ENCODE results near the gene L3MBTL2.
"Not testable (repeated sequence)": the region's sequence is repeated elsewhere in the genome, so short reads cannot be mapped to it uniquely, and the experiment has no call there.

The L3MBTL2 gene

DNA sequence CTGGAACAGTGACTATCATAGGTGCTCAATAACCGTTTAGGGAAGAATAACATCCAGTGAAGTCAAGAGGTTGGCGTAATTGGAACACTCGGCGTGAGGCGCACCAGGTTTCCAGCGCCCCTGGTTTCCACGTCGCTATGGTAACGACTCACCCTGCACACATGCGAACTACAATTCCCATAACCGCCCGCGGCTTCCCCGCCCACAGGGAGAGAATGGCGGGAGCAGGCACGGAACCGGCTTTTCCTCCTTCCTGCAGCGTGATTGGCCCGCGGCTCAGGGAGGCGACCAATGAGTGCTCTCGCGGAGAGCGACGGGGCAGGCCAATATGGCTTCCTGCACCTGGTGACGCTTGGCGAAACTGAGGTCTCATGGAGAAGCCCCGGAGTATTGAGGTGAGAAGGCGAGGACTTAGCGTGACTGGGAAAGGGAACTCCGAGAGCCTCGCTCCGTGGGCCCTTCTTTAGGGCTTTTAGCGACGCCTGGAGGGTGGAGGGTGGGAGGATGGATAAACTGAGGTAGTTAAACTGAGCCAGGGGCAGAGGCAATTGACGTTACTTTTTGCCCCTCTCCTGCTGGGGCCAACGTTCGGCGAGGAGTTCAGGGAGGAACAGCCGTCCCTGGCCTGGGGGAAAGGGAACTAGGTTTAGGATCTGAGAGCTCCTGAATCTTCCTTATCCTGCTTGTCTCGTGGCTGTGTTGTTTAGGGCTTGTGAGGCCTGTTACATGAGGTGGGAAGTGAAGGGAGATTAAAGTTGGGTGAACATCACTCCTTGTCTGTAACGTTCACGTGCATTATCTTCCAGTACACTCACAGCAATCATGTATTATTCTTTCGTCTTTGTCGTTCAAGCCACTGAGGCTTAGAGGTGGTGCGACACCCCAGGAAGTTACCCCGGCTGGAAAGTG lies at the start of gene L3MBTL2:
Gene L3MBTL2 (plus strand): TSS at position 321 of the 909 bp plus-strand sequence. CDS start 51 bp downstream, at position 372.
- peak; percentile 97 for DNase-seq

DNA sequence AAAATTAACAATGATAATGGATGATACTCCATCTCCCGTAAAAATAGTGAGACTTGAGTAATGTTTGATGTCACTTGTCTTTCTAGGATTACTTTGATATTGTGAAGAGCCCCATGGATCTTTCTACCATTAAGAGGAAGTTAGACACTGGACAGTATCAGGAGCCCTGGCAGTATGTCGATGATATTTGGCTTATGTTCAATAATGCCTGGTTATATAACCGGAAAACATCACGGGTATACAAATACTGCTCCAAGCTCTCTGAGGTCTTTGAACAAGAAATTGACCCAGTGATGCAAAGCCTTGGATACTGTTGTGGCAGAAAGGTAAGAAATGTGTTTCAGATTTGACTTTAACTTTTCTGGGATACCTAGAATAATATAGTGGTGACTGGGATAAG lies 48.0 kb upstream of the L3MBTL2 start:
- no peak for DNase-seq

DNA sequence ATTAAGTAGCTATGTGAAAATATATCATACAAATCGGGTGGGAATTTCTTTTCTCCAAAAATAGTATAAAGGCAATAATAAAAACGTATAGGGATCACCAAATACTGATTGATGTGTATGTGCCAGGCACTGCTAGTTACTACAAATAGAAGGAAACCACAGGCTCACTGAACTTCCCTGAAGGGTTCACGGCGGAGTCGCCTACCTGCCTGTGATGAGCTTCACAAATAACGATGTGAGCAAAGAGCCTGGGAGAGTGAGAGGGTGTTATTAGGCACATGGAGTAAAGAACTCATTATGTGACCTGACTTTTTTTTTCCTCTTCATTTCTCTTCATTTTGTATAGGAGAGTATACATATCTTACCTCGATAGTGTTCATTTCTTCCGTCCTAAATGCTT lies 36.0 kb upstream of the L3MBTL2 start:
- DNase-seq, result no peak

DNA sequence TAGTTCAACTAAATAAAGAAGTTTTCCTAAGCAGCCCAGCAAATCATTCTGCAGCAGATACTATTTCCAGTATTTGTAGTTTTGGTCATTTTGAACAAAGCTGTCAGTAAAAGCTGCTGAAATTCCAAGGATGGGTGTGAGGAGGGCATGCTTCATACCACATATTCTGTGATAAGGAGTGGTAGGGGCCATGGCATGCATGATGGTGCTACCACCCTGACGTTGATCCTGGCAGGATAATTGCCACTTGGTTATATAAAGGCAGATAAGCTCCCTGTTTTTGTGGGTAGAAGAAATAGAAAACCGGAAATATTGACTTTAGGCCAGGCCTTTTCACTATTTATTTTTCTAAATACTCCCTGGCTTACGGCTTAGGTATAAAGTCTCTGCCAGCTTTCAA lies 33.1 kb upstream of the L3MBTL2 start:
- no peak for DNase-seq

DNA sequence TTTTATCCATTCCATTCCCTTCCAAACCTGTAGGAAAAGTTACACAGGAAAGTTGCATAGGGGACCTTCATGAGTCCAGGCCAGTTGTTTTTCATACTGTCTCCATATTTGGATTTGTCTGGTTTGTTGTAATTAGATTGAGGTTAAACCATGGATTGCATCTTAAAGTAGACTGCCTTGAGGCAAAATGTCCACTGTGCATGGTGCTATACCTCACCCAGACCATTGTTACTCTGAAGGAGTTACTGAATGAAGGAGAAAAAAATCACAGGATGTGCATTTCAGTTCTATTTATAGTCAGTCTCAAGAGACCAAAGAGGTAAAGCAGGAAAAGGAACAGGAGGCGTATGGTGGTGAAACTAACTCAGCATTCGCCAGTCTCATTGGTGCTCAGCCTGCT lies 29.6 kb upstream of the L3MBTL2 start:
- no peak for DNase-seq

DNA sequence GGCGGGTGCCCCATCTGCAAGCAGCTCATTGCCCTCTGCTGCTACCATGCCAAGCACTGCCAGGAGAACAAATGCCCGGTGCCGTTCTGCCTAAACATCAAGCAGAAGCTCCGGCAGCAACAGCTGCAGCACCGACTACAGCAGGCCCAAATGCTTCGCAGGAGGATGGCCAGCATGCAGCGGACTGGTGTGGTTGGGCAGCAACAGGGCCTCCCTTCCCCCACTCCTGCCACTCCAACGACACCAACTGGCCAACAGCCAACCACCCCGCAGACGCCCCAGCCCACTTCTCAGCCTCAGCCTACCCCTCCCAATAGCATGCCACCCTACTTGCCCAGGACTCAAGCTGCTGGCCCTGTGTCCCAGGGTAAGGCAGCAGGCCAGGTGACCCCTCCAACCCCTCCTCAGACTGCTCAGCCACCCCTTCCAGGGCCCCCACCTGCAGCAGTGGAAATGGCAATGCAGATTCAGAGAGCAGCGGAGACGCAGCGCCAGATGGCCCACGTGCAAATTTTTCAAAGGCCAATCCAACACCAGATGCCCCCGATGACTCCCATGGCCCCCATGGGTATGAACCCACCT lies 28.0 kb upstream of the L3MBTL2 start:
- DNase-seq, result no peak

DNA sequence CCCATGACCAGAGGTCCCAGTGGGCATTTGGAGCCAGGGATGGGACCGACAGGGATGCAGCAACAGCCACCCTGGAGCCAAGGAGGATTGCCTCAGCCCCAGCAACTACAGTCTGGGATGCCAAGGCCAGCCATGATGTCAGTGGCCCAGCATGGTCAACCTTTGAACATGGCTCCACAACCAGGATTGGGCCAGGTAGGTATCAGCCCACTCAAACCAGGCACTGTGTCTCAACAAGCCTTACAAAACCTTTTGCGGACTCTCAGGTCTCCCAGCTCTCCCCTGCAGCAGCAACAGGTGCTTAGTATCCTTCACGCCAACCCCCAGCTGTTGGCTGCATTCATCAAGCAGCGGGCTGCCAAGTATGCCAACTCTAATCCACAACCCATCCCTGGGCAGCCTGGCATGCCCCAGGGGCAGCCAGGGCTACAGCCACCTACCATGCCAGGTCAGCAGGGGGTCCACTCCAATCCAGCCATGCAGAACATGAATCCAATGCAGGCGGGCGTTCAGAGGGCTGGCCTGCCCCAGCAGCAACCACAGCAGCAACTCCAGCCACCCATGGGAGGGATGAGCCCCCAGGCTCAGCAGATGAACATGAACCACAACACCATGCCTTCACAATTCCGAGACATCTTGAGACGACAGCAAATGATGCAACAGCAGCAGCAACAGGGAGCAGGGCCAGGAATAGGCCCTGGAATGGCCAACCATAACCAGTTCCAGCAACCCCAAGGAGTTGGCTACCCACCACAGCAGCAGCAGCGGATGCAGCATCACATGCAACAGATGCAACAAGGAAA lies 27.3 kb upstream of the L3MBTL2 start:
- no peak for DNase-seq

DNA sequence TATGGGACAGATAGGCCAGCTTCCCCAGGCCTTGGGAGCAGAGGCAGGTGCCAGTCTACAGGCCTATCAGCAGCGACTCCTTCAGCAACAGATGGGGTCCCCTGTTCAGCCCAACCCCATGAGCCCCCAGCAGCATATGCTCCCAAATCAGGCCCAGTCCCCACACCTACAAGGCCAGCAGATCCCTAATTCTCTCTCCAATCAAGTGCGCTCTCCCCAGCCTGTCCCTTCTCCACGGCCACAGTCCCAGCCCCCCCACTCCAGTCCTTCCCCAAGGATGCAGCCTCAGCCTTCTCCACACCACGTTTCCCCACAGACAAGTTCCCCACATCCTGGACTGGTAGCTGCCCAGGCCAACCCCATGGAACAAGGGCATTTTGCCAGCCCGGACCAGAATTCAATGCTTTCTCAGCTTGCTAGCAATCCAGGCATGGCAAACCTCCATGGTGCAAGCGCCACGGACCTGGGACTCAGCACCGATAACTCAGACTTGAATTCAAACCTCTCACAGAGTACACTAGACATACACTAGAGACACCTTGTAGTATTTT lies 26.6 kb upstream of the L3MBTL2 start:
- DNase-seq, result no peak

DNA sequence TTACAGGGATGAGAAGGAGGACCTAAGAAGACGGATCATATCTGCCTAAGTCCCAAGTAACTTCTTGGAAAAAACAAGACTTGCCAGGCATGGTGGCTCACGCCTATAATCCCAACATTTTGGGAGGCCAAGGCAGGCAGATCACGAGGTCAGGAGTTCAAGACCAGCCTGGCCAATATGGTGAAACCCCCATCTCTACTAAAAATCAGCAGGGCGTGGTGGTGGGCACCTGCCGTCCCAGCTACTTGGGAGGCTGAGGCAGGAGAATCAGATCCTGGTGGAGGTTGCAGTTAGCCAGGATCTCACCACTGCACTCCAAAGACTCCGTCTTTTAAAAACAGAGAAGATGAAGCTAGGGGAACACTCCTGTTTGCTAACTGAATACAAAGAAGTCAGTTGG lies 24.8 kb upstream of the L3MBTL2 start:
- not testable (repeated sequence) for DNase-seq

DNA sequence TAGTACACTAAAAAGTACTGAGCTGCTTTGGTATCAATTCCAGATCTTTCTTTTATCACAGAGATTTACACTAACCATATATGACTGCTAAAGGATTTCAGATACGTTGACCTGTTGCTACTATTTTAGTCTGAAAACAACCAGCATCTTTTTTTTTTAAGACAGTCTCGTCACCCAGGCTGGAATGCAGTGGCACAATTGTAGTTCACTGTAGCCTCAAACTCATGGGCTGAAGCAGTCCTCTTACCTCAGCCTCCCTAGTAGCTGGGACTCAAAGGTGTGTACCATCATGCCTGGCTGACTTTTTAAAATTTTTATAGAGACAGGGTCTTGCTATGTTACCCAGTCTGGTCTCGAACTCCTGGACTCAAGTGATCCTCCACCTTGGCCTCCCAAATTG lies 24.2 kb upstream of the L3MBTL2 start:
- no peak for DNase-seq

DNA sequence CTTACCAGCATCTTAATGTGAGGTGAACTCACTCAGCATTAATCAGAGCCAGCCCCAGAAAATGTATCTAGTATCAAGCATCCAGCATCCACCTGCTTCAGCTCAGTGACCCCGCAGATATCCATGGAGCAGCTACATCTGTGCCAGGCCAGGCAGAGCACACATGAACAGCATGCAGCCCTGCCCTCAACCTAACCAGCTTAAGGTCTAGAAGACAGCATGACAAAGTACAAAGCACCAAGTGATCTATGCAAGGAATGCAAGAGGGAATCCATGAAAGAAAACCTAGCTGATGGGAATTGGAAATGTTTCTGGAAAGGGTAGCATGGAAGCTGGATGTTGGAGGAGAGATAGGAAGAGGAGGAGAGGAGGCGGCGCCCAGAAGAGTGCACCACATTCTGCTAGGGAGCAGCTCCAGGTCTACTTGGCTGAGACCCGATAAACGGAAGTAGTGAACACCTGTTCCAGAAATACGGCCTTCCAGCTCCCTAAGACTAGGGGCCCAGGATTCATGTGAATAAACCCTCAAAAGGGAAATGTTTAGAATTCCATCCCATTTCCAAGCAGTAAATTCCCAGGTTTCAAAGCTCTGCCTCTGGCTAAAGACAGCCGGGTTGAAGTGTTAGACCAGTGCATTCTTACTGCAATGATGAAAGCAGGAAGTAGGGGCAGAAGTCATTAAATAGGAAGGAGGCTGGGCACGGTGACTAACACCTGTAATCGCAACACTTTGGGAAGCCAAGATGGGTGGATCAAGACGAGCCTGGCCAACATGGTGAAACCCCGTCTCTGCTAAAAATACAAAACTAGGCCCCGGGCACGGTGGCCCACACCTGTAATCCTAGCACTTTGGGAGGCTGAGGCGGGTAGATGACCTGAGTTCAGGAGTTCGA lies 23.5 kb upstream of the L3MBTL2 start:
- DNase-seq, result no peak

DNA sequence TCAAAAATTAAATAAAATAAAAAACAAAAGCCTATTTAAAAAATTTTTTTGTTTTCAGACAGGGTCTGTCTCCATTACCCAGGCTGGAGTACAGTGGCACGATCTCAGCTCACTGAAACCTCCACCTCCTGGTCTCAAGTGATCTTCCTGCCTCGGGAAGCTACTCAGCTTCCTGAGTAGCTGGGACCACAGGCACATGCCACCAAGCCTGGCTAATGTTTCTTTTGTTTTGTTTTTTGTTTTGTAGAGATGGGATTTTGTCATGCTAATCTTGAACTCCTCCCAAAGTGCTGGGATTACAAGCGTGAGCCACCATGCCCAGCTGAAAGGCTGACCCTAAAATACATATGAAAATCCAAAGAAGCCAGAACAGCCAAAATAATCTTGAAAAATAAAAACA lies 20.4 kb upstream of the L3MBTL2 start:
- DNase-seq, result no peak

DNA sequence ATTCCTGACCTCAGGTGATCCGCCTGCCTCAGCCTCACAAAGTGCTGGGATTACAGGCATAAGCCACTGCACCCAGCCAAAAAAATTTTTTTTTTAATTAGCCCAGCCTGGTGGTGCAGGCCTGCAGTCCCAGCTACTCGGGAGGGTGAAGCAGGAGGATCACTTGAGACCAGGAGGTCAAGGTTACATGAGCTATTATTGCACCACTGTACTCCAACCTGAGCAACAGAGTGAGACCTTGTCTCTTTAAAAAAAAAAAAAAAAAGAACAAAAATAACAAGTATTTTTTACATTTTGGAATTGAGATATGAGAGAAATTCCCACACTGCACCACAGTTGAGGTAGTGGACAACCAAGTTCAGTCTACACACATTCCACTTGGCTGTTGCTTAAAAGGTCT lies 13.6 kb upstream of the L3MBTL2 start:
- DNase-seq, result no peak

DNA sequence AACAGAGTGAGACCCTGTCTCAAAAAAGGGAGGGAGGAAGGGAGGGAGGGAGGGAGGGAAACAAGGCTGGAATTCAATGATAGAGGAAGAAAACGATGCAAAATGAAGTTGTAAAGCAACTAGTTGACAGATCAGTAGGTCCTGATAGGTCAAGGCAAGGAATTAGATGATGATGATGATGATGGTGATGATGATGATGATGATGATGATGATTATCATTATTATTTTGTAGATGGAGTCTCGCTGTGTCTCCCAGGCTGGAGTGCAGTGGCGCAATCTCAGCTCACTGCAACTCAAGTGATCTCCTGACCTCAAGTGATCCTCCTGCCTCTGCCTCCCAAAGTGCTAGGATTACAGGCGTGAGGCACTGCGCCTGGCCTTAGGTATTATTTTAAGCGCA lies 11.3 kb upstream of the L3MBTL2 start:
- DNase-seq, result no peak

DNA sequence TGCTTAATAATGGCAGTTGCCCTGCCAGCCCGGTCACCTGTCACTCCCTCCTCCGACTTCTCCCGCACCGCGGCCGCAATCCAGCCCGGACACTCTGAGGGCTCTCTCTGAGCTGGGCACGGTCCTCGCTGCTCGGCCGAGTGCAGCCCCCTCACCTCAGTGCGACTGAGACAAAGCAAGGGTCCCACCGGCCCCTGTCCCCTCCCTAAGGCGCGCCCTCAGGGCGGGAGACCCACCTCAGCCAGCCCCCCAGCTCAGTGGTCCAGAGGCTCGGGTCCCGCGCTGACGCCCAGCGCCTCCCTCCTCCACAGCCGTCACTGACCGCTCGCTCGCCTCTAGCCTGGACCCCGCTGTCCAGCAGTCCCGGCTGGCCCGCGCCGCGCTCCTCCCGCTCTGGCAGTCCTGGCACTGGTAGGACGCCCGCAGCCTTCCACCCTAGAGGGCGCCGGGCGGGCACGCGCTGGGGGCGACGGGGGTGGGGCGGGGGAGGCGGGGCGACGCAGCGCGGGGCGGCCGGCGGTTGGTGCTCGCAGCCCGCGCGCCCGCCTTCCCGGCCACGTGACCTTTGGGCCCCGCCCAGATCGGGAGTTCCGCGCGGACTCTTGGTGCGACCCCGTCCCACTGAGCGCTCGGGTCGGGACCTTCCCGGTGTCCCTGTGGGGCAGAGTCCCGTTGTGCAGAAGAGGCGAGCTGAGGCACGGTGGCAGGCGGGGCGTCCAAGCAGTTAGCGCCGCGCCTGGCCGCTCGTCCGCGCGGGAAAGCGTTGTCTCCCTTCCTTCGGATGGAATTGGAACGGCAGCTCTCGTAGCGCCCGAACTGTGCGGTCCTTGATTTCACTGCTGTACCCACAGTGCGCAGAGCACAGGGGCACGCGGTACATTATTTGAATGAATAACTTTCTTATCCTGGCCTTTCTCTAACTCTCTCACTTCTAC lies 7.8 kb upstream of the L3MBTL2 start:
- DNase-seq, result peak; percentile 74

DNA sequence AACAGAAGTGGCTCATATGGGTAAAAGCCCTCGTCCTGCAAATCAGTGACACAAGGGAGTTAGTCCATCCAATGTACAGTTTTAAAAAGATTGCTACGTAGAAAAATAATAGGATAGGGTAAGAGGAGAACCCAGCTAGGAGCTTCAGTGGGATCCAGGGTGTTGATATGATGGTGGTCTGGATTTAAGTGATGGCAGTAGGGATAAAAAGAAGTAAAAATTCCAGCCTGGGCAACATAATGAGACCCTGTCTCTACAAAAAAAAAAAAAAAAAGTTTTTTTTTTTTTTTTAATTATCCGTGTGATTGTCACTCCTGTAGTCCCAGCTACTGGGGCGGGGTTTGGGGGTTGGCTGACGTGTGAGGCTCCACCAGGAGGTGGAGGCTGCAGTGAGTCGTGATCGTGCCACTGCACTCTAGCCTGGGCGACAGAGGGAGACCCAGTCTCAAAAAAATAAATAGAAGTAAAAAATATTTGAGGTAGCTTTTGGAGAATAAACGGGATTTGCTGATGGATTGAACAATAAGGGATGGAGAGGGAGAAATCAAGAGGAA lies 7.0 kb upstream of the L3MBTL2 start:
- DNase-seq, result peak; percentile 44

DNA sequence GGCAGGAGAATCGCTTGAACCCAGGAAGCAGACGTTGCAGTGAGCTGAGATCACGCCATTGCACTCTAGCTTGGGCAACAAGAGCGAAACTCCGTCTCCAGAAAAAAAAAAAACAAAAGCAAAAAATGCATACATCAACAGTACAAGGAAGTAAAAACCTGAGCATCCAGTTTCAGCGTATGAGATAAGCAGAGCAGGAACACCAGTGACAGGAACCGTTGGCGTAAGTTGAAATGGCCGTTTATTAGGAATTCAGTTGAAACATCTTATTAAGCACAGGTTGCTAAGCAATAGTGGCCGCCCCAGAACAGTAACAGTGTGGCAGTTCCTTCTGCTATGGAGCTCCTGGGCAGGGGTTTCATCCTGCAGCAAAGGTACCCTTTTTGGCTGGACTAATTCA lies 4.0 kb upstream of the L3MBTL2 start:
- no peak for DNase-seq

DNA sequence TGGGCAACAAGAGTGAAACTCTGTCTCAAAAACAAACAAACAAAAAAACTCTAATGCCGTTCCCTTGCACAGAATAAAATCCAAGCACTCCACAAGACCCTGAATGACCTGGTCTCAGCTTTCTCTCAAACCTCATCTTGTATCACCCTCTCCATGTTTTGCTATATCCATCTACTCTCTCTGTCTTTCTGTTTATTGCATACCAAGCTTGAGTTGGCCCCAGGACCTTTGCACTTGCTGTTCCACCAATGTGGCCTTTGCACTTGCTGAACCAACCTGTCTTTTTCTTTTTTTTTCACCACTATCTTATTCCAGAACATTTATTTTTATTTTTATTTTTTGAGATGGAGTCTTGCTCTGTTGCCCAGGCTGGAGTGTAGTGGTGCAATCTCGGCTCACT lies 2.0 kb upstream of the L3MBTL2 start:
- no peak for DNase-seq

DNA sequence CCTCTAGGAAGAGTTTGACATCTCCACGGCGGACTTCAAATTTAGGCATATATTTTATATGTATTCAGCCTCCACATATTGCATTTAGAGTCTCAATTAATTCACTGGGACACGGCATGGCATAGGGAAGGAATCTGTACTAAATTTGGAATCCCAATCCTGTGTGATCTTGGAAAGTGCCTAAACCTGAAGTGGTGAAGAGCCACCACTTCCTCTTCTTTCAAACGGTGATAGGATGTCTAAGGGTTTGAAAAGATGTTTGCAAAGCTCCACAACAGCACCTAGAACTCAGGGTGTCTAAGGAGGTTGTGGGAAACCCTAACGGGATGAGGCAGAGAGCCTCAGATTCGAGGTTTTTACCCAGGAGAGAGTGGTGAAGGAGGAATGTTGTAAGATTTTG lies 1.0 kb upstream of the L3MBTL2 start:
- DNase-seq, result no peak

DNA sequence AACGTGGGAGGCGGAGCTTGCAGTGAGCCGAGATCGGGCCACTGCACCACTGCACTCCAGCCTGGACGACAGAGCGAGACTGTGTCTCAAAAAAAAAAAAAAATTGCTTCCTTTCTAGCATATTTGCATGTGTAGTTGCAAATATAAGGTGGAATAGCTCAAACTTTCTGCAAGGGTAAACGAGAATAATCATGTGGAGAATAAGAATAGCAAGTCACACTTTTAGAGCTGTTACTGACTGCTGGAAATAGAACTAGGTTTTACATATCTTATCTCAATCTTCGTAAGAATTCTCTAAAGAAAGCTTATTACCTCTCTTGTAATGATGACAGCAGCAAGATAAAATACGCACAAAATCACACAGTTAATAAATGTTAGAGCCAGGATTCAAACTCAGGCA lies 1.6 kb downstream of the L3MBTL2 start:
- no peak for DNase-seq

DNA sequence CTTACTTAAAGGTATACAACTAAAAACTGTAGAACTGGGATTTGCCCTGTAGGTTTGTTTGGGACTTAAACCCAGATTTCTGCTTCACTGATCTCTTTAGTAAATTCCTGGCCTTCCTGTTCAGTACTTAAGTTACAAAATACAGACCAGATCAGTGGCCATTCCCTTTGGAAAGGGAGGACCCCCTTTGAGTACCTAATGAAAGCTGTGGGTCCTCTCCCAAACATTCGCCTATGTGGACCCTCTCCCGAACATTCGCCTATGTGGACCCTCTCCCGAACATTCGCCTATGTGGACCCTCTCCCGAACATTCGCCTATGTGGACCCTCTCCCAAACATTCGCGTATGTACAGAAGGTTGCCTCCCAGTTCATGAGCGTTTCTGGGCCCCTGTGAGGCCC lies 10.3 kb downstream of the L3MBTL2 start:
- no peak for DNase-seq
